Right hindlimb (tissue), 1 donor: ENCODE results near the gene DBP.
"Not testable (repeated sequence)": the region's sequence is repeated elsewhere in the genome, so short reads cannot be mapped to it uniquely, and the experiment has no call there.

ENCODE experiments used
- DNase-seq: peaks from one replicate; pipeline ENCODE4 v3.0.0-alpha.2; 2018

Gene DBP

GRCh38 chr19:48636859-48637448 is at the start of gene DBP:
TSS of gene DBP (minus strand) at chr19:48637379. CDS start at chr19:48636994, 385 bp downstream.
- peak; percentile 61 for DNase-seq

GRCh38 chr19:48686637-48687036 is 49.5 kb upstream of the DBP start:
- not testable (repeated sequence) for DNase-seq

- DNase-seq = no peak
These were observed 48.9 kb upstream of the DBP start for GRCh38 chr19:48686088-48686487.

GRCh38 chr19:48685583-48685982 is 48.4 kb upstream of the DBP start:
- DNase-seq = no peak

- peak; percentile 71 for DNase-seq
These were observed 46.2 kb upstream of the DBP start for GRCh38 chr19:48683349-48683748.

- DNase-seq = no peak
These were observed 43.9 kb upstream of the DBP start for GRCh38 chr19:48681127-48681470.

GRCh38 chr19:48680436-48681126 is 43.4 kb upstream of the DBP start:
- no peak for DNase-seq

- DNase-seq = not testable (repeated sequence)
These were observed 42.8 kb upstream of the DBP start for GRCh38 chr19:48680006-48680405.

GRCh38 chr19:48678201-48678600 is 41.0 kb upstream of the DBP start:
- no peak for DNase-seq

- DNase-seq = no peak
These were observed 39.7 kb upstream of the DBP start for GRCh38 chr19:48676887-48677286.

- no peak for DNase-seq
These were observed 39.3 kb upstream of the DBP start for GRCh38 chr19:48676487-48676886.

GRCh38 chr19:48674921-48675824 is 38.0 kb upstream of the DBP start:
- DNase-seq = peak; percentile 88

GRCh38 chr19:48674216-48674809 is 37.1 kb upstream of the DBP start:
- DNase-seq = no peak

- no peak for DNase-seq
These were observed 36.4 kb upstream of the DBP start for GRCh38 chr19:48673436-48674100.

- no peak for DNase-seq
These were observed 35.8 kb upstream of the DBP start, which contains the start of gene NTN5 for GRCh38 chr19:48672994-48673393. TSS of gene NTN5 (minus strand) at chr19:48673017. CDS start at chr19:48670986, 2,031 bp downstream.

GRCh38 chr19:48671446-48671995 is 34.3 kb upstream of the DBP start:
- peak; percentile 31 for DNase-seq

GRCh38 chr19:48670699-48671445 is 33.7 kb upstream of the DBP start:
- peak; percentile 54 for DNase-seq

GRCh38 chr19:48669903-48670668 is 32.9 kb upstream of the DBP start:
- no peak for DNase-seq

GRCh38 chr19:48668761-48669160 is 31.6 kb upstream of the DBP start:
- DNase-seq = no peak

GRCh38 chr19:48668332-48668731 is 31.2 kb upstream of the DBP start:
- no peak for DNase-seq

GRCh38 chr19:48665786-48666185 is 28.6 kb upstream of the DBP start:
- DNase-seq = no peak
